Loucy (cell line): ENCODE measurements around the gene PAK5.

Experiments used
- H2AFZ ChIP-seq: fragments of 200-600 bp; sonication (generic); 2 replicates; pipeline ENCODE4 v1.6.0; 2016; ENCODE audit warnings: antibody characterized with exemption, mild to moderate bottlenecking, low read length, moderate library complexity
- H3F3A ChIP-seq: fragments of 200-600 bp; 2 replicates; pipeline ENCODE4 v1.6.0; 2016; ENCODE audit warnings: antibody characterized with exemption, low read depth, mild to moderate bottlenecking
- H3K27me3 ChIP-seq: fragments of 200-600 bp; sonication (generic); 2 replicates; pipeline ENCODE4 v1.6.1; 2014; ENCODE audit warnings: low read length, mild to moderate bottlenecking; ENCODE audit not compliant: insufficient read depth, poor library complexity, severe bottlenecking
- H3K36me3 ChIP-seq: fragments of 200-600 bp; sonication (generic); 2 replicates; pipeline ENCODE4 v1.6.1; 2016; ENCODE audit warnings: low read length; ENCODE audit not compliant: insufficient read depth
- H3K4me1 ChIP-seq: fragments of 200-600 bp; sonication (generic); 2 replicates; pipeline ENCODE4 v1.5.1; 2014; ENCODE audit warnings: low read length, mild to moderate bottlenecking; ENCODE audit not compliant: insufficient read depth, poor library complexity, severe bottlenecking
- H3K4me2 ChIP-seq: fragments of 200-600 bp; sonication (generic); 2 replicates; pipeline ENCODE4 v1.6.0; 2014; ENCODE audit warnings: antibody characterized with exemption, low read length, low read depth, mild to moderate bottlenecking; ENCODE audit not compliant: poor library complexity, severe bottlenecking
- H3K4me3 ChIP-seq: fragments of 200-600 bp; sonication (generic); 2 replicates; pipeline ENCODE4 v1.5.1; 2014; ENCODE audit warnings: low read length, mild to moderate bottlenecking, mixed read lengths; ENCODE audit not compliant: poor library complexity, severe bottlenecking
- H3K79me2 ChIP-seq: fragments of 200-600 bp; sonication (generic); 2 replicates; pipeline ENCODE4 v1.6.1; 2014; ENCODE audit warnings: low read length; ENCODE audit not compliant: insufficient read depth
- H3K9ac ChIP-seq: fragments of 200-600 bp; sonication (generic); 2 replicates; pipeline ENCODE4 v1.6.0; 2014; ENCODE audit warnings: mild to moderate bottlenecking, low read depth, low read length, moderate library complexity; ENCODE audit not compliant: poor library complexity, severe bottlenecking
- H3K9me2 ChIP-seq: fragments of 200-600 bp; sonication (generic); replicated peaks from 2 replicates; pipeline ENCODE4 v1.6.1; 2016; ENCODE audit warnings: low read depth, low read length, mixed read lengths
- H3K9me3 ChIP-seq: fragments of 200-600 bp; sonication (generic); 2 replicates; pipeline ENCODE4 v1.6.1; 2014; ENCODE audit warnings: mild to moderate bottlenecking, antibody characterized with exemption, low read length, low read depth; ENCODE audit not compliant: insufficient read depth
- H4K20me1 ChIP-seq: fragments of 200-600 bp; sonication (generic); 2 replicates; pipeline ENCODE4 v1.6.0; 2014; ENCODE audit warnings: antibody characterized with exemption, low read length, mild to moderate bottlenecking; ENCODE audit not compliant: insufficient read depth, poor library complexity, severe bottlenecking
- EZH2phosphoT487 ChIP-seq: fragments of 200-600 bp; IDR thresholded peaks from 2 replicates; pipeline ENCODE4 v1.6.1; 2018; ENCODE audit warnings: antibody characterized with exemption, mild to moderate bottlenecking, moderate library complexity, borderline replicate concordance
- TF ChIP-seq, protein P1 (sequence below): fragments of 200-600 bp; sonication (generic); conservative IDR thresholded peaks from 2 replicates; pipeline ENCODE4 v1.5.1; 2014; ENCODE audit warnings: mild to moderate bottlenecking, antibody characterized with exemption, low read length

The PAK5 gene

DNA sequence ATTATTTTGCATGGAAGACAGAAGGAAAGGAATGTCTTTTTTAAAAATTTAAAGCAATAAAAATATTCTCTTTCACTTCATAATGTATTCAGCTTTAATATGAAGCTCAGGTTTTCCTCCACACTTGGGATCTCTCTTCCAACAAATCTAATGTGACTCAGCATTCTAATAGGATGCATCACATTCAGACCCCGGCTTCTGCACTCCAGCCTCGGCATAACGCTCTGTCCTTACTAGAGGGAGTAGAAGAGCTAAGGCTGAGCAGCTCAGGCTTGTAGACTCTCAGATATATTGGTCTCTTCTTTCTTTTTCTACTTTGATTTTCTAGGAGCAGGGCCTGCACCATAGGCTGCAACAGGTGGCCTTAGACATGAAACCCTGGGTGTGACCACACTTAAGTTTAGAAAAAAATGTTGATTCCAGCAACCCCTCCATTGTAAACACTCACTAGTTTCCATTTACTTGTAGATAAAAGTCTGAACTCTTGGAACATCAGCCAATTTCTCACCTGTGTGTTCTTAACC, 161.7 kb downstream of the PAK5 start:
- H4K20me1 ChIP-seq, result no peaks in the 10 kb centered on the region
- H3K4me2 ChIP-seq, result no peak overlapping the region
- H3K9me3 ChIP-seq, result no peaks in the 10 kb centered on the region
- H3K4me1 ChIP-seq, result no peaks in the 10 kb centered on the region
- H3K27me3 ChIP-seq, result no peaks in the 10 kb centered on the region
- H2AFZ ChIP-seq, result no peak overlapping the region
- no peaks in the 10 kb centered on the region for H3F3A ChIP-seq
- no peak overlapping the region for H3K9ac ChIP-seq
- H3K79me2 ChIP-seq, result no peaks in the 10 kb centered on the region
- no peak for TF ChIP-seq EZH2phosphoT487
- TF ChIP-seq, protein P1, sequence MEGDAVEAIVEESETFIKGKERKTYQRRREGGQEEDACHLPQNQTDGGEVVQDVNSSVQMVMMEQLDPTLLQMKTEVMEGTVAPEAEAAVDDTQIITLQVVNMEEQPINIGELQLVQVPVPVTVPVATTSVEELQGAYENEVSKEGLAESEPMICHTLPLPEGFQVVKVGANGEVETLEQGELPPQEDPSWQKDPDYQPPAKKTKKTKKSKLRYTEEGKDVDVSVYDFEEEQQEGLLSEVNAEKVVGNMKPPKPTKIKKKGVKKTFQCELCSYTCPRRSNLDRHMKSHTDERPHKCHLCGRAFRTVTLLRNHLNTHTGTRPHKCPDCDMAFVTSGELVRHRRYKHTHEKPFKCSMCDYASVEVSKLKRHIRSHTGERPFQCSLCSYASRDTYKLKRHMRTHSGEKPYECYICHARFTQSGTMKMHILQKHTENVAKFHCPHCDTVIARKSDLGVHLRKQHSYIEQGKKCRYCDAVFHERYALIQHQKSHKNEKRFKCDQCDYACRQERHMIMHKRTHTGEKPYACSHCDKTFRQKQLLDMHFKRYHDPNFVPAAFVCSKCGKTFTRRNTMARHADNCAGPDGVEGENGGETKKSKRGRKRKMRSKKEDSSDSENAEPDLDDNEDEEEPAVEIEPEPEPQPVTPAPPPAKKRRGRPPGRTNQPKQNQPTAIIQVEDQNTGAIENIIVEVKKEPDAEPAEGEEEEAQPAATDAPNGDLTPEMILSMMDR, result no peak
- no peak overlapping the region for H3K4me3 ChIP-seq
- H3K9me2 ChIP-seq, result no peaks in the 10 kb centered on the region
- H3K36me3 ChIP-seq, result no peaks in the 10 kb centered on the region

DNA sequence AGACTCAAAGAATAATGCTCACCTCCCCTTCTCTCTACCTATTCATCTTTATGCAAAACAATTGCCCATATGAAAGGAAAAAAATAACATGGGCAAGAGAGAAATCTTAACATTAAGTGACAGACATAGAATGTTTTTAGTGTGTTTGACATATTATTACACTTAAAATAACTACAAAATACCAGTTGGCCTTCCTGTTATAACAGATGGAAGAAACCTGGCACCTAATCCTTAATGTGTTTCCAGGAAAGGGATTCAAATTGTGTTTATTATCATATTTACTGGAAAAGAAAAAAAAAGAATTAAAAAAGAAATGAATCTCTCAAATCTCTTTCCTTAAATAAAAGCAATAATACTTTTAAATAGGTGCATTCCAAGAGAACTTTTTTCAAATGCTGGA, 165.9 kb downstream of the PAK5 start:
- H3K9me3 ChIP-seq, result no peaks in the 10 kb centered on the region
- TF ChIP-seq EZH2phosphoT487, result no peak
- TF ChIP-seq, protein P1, result no peak
- H2AFZ ChIP-seq, result no peak overlapping the region
- no peaks in the 10 kb centered on the region for H3K27me3 ChIP-seq
- H3K4me1 ChIP-seq, result no peaks in the 10 kb centered on the region
- H3K4me2 ChIP-seq, result no peak overlapping the region
- H3F3A ChIP-seq, result no peaks in the 10 kb centered on the region
- H3K9ac ChIP-seq, result no peak overlapping the region
- H3K9me2 ChIP-seq, result no peaks in the 10 kb centered on the region
- H4K20me1 ChIP-seq, result no peaks in the 10 kb centered on the region
- H3K79me2 ChIP-seq, result no peaks in the 10 kb centered on the region
- no peak overlapping the region for H3K4me3 ChIP-seq
- no peaks in the 10 kb centered on the region for H3K36me3 ChIP-seq

DNA sequence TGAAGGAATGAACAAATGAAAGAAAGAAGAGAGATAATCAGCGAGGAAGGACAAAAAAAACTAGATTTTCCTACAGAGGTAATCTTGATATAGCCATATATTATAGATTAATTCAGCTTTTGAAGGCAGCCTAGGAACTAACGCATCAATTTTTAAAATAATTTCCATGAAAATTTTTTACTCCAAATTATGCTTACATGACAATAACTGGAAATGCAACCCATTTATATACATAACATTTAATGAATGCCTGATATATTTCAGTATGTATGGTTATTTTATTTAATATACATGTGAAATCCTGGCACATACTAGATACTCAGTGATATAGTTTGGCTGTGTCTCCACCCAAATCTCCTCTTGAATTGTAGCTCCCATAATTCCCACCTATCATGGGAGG, 166.8 kb downstream of the PAK5 start:
- no peaks in the 10 kb centered on the region for H3F3A ChIP-seq
- no peaks in the 10 kb centered on the region for H4K20me1 ChIP-seq
- no peak for TF ChIP-seq EZH2phosphoT487
- TF ChIP-seq, protein P1, result no peak
- H2AFZ ChIP-seq, result no peak overlapping the region
- no peaks in the 10 kb centered on the region for H3K27me3 ChIP-seq
- H3K4me3 ChIP-seq, result no peak overlapping the region
- no peaks in the 10 kb centered on the region for H3K9me2 ChIP-seq
- no peak overlapping the region for H3K4me2 ChIP-seq
- H3K9me3 ChIP-seq, result no peaks in the 10 kb centered on the region
- no peak overlapping the region for H3K9ac ChIP-seq
- H3K4me1 ChIP-seq, result no peaks in the 10 kb centered on the region
- no peaks in the 10 kb centered on the region for H3K36me3 ChIP-seq
- no peaks in the 10 kb centered on the region for H3K79me2 ChIP-seq
